NCI-H82 treated with DMSO at 0.1 percent for 48 hours (cell line): Measurements from ENCODE around the gene KLHL10.
"Not testable (repeated sequence)": the region's sequence is repeated elsewhere in the genome, so short reads cannot be mapped to it uniquely, and the experiment has no call there.

Experiments used
- DNase-seq: peaks from one replicate; lab custom pipeline; 2025; ENCODE audit not compliant: unreplicated experiment; lab: John Stamatoyannopoulos, UW

KLHL10 gene

DNA sequence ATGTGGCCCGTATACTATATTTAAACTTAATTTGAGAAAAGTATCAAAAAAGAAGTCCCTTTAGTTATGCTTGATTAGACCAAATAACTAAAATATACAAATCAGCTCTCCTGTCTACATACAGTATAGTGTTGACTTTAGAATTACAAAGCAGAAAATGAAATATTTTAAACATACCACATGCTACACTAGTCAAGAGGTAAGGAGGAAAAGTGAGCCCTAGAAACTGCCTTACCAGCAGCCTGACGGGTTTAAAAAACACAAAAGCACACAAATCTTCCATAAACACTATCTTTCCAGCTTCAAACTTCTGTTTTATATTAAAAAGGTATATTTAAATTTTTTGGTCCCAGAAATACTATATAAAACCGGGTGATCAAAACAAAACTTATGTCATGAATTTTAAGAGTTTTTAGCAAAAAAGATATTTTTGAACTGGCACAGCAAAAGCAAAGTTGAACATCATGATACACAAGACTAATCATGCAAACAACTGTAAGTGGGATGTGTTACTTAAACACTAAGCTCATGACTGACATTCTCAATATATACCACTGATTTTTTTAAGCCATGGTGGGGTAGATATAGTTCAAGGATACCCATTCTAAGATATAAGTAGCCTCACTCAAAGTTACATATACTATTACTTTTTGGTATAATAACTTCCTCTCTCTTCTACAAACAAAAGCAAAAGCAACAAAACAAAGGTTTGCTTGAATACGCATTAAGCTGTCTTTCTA, 11.8 kb downstream of the KLHL10 start:
- no peak for DNase-seq

DNA sequence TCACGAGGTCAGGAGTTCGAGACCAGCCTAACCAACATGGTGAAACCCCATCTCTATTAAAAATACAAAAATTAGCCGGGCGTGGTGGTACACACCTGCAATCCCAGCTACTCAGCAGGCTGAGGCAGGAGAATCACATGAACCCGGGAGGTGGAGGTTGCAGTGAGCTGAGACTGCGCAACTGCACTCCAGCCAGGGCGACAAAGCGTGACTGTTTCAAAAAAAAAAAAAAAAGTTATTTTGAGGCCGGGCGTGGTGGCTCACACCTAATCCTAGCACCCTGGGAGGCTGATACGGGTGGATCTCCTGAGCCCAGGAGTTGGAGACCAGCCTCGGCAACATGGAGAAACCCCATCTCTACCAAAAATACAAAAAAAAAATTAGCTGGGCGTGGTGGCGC, 13.8 kb downstream of the KLHL10 start:
- not testable (repeated sequence) for DNase-seq

DNA sequence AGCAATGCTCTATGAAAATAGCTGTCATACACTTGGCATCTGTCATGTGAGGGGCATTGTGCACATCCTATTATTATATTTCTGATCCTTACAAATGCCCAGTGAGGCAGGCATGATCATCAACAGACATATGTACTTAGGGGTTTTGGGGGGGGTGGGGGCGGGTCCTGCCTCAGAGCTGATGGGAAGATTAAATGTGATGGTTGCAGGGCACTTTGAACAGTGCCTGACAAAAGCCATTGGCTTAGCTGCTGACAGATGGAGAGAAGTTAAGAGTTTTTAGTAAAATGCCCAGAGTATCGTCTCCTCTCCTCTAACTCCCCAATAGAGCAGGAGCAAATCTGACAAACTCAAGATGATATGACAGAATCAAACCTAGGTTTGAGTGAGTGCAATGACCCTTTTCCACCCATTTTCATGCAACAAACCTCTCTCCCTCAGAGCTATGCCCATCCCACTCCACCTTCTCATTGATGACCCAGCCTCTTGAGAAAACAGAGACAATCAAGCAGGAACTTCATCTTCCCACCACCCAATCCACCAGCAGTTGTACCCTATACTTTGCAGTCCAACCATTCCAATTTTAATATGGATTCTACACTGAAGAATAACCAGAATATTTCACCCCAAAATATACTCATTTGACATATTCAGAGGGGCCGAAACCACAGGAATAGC, 22.8 kb downstream of the KLHL10 start:
- DNase-seq: peak; percentile 65

DNA sequence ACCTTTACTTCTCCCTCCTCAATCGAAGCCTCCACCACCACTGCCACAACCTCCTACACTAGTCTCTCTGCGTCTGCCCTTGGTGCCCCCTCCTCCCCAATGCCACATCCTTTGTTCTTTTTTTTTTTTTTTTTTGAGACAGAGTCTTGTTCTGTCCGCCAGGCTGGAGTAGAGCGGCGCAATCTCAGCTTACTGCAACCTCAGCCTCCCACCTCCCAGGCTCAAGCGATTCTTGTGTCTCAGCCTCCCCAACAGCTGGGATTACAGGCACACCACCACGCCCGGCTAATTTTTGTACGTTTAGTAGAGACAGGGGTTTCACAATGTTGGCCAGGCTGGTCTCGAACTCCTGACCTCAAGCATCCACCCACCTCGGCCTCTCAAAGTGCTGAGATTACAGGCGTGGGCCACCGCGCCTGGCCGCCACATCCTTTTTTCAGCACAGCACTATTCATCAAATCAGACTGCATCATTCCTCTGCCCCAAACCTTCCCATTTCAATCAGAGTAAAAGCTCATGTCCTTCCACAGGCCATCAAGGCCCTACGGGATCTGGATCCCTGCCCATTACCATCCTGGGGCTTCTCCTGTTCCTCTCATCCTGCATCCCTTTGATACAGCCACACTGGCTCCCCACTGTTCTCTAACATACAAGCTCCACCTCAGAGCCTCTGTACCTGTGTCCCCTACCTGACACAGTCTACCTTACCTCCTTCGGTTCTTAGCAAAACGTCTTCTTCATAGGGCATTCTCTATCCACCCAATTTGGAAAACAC, 25.6 kb downstream of the KLHL10 start:
- DNase-seq: no peak

DNA sequence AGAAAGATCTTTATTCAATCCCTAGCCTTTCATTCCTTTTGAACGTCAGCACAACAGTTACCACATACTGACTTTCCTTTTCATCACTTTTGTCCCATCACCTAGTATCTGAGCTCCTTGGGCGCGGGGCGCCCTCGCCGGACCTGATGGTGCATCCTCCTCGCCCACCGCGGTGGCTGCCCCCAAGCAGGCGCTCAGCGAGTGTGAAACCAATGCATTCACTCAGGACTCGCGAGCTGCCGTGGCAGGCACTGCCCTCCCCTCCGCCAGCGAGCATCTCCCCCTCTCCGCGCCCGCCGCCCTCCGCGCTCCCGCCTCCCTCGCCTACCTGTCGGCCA, 26.8 kb downstream of the KLHL10 start:
- no peak for DNase-seq

DNA sequence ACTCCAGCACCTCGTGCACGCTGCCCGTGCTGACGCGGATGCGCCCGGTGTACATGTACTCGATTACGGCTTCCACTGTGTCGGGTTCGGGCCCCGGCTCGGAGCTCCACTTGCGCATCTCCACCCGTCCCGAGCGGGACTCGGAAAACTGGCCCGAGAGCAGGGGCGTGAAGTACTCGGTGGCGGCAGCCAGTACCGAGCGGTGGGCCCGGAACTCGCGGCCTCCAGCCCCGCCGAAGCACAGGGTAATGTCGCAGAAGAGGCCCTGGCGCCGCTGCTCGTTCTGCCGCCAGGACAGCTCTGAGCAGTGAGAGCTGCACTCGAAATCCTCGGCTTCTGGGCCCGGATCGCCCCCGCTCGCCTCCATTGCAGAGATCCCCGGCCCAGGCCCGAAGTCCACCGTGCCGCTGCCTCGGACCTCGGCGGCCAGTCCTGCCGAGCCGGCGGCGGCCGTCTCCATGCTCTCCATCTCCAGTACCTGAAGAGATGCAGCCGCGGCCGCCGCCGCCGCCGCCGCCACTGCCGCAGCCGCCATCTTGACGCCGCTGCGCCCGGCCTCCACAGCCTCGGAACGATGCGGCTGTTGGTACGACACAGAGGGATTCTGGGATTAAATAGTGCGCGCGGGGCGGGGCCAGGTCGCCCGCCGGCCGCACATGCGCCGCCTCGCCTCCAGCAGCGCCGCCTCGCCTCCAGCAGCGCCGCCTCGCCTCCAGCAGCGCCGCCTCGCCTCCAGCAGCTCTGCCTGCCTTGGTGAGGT, 27.4 kb downstream of the KLHL10 start, which contains the start of gene KLHL11:
TSS of gene KLHL11 (minus strand) at position 588 of the 760 bp plus-strand sequence. CDS start at position 535, 53 bp downstream.
- DNase-seq: peak; percentile 81

DNA sequence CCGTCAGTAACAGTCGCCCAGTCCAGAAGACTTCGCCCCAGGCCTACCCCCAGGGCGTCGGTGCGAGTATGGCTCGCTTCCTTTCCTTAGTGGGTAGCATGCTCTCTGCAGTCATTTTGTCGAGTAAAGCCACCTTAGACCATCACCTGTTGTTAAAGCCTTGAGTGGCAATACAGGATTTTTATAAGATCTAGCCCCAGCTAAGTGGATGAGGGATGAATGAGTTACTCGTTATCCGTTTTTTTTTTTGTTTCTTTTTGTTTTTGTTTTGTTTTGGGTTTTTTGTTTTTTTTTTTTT, 27.9 kb downstream of the KLHL10 start:
- DNase-seq: no peak

DNA sequence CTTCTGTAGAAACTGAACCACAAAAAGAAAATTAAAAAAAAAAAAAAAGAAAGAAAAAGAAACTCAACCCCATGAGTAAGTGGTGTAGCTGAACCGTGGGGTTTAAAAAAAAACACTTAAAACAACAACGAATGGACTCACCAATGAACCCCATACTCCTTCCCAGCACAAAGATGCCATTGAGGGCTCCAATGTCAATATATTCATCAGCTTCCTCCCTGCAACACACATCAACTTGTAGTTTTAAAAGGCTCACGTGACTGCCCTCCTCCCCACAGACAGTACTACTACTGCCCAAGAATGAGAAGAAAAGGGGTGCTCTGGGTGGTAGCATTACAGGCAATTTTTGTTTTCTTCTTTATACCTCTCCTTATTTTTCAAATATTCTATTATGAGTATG, 30.9 kb downstream of the KLHL10 start:
- DNase-seq: no peak

DNA sequence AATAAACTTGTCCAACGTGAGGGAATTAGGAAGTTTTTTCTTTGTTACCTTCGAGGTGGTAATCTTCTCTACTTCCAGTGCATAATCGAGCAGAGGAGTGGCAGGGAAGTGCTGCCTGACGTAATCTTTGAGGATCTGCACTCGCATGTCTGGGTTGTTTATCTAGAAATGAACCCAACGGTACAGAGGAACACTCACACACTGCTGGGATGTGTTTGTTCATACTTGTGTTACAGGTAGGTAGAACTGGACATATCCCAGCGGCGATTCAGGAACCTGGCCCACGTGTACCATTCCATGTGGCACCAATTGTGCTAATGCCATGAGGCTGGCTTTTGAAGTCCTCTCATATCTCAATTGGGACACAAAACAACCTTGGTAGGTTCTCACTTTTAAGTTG, 31.8 kb downstream of the KLHL10 start:
- DNase-seq: no peak

DNA sequence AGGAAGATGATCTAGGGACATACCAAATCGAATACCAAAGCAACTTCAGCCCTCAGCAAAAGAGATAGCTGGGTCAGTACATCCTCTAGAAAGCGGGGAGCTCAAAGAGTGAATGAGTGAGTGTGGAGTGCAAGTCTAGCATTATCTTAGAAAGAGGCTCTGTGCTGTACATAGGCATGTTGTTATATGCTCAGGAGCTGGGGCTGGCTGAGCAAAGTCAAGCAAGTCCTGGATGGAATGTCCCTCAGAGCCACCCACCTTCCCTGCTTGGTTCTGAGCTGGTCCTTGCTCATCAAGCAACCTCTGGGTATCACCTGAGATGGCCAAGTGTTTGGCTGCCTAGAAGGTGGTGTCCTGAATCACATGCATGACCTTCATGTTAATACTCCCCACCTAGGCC, 32.5 kb downstream of the KLHL10 start:
- no peak for DNase-seq

DNA sequence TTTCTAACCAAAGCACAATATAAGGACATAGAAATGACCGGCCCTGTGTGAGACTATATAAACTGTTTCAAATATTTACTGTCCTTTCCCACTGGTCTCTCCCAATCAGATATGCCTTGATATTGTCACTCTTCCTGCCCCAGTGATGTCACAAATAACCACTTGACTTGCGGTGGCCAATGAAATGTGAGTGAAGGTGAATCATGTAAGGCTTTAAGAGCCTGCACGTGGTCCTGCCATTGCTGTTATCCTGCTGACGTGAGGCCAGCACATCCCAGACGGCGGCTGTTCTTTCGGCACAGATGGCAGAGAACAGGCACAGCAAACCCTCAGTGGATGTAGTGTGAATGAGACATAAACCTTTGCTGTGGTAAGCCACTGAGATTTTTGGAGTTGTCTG, 33.0 kb downstream of the KLHL10 start:
- no peak for DNase-seq

DNA sequence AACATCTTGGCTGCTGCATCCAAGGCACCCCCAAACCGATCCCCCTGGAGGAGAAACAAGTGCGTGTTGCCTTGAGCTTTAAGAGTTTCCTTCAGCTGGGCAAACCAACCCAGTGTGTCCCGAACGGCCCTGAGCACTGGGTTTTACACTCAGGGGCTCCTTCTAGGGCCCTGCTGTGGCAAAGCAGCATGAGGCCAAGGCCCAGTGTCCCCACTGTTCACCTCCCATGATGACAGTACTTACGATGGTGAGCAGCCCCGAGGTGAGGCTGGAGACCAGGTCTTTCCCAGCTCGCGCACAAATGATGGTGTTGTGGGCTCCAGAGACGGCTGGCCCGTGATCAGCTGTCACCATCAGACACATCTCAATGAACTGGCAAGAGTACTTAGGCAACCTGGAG, 34.2 kb downstream of the KLHL10 start:
- DNase-seq: no peak

DNA sequence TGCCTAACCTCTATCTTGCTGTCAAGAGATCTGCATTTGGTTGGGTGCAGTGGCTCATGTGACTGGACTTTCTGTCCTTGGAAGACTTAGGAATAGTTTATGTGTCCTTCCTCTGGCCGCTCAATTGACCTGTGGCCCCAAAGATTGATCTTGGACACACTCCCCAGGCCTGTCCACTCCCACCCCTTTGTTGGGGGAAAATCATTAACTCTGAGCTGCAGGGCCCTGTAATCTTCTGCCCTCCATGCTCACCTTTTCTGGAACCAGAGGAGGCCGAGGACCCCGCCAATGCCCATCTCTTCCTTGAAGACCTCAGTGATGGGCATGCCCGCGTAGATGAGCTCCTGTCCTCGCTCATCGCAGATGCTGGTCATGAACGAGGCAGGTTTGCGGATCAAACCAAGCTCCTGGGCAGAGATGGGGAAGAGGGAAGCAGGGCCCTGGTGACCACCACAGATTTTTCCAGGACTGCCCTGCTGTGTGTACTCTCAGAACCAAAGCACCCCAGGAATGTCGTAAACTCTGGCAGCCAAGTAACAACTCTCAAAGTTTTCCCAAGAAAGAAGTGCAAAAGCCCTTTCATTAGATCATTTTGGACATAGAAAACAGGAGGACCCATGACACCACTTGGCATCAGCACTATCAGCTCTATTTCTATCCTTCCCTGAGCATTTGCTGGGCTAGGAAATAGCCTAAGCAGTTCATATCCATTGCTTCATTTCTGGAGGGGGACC, 36.1 kb downstream of the KLHL10 start:
- no peak for DNase-seq

DNA sequence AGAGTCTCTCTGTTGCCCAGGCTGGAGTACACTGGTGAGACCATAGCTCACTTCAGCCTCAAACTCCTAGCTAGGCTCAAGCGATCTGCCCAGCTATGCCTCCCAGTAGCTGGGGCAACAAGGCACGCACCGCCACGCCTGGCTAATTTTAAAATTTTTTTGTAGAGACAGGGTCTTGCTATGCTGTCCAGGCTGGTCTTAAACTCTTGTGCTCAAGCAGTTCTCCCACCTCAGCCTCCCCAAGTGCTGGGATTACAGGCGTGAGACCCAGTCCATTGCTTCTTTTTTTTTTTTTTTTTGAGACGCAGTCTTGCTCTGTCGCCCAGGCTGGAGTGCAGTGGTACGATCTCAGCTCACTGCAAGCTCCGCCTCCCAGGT, 36.7 kb downstream of the KLHL10 start:
- DNase-seq: not testable (repeated sequence)

DNA sequence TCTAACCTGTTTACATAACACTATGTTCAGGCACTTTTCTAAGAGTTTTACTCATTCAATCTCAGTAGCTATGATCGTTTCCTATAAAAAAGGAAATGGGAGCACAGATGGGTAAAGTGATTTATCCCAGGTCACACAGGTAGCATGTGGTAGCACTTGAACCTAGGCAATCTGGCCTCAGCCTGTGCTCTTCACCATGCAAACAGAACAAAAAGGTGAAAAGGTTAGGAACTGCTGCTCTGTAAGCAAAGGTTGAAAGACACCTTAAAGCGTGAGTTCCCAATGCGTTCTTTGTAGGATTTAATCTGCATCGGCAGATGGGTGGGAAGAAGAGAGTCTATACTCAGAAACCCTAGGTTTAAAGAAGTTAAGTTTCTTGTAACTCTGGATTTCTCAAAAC, 42.5 kb downstream of the KLHL10 start:
- DNase-seq: no peak

DNA sequence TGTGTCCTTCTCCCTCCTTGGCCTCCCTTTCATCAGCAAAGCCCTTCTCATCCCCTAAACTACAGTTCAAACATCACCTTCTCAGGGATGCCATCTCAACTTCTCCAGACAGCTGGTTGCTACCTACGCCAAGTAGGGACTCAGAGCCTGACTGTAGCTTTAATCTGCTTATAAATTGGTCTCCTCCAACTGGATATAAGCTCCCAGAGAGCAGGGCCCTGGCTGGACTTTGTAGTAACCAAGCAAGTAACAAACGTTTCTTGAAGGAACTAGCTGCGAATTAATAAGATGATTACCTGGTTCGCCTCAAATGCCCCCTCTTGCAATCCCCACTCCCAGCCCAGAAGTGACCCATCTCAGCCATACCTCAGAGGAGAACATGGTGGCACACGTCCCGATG, 45.1 kb downstream of the KLHL10 start:
- DNase-seq: peak; percentile 28

DNA sequence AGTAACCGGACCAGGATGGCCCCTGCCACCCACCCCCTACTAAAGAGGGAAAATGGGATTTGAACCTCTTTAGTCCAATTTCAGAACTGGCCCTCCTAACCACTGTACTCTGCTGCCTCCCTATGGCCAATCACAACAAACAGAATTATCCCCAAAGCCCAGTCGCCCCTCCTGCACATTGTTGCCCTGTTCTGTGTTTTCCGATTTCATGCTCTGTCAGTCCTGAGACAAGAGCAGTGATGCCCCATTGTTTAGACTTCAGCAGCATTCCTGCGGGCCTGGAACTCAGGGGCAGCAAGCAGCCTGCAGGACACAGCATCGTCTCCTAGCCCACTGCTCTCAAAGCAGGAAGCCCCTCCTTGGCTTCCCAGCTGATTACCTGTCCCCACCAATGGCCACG, 48.1 kb downstream of the KLHL10 start:
- no peak for DNase-seq

DNA sequence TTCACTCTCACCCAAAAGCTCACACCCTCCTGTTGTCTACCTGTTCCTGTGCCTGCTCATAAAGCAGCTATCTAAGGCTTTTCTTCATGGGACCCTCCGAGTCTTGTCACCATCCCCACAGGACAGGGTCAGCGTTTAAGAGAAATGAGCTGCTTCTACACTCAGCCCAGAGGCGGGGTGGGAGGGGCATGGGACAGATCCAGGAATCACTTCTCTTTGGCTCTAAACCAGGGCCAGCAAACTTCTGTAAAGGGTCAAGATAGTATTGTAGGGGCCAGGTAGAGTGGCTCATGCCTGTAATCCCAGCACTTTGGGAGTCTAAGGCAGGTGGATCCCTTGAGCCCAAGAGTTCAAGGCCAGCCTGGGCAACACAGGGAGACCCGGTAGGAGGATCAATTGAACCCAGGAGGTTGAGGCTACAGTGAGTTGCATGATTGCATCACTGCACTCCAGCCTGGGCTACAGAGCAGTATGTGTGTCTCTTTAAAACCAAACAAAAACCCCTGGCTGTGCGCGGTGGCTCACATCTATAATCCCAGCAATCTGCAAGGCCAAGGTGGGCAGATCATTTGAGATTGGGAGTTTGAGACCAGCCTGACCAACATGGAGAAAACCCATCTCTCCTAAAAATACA, 50.8 kb downstream of the KLHL10 start:
- no peak for DNase-seq

DNA sequence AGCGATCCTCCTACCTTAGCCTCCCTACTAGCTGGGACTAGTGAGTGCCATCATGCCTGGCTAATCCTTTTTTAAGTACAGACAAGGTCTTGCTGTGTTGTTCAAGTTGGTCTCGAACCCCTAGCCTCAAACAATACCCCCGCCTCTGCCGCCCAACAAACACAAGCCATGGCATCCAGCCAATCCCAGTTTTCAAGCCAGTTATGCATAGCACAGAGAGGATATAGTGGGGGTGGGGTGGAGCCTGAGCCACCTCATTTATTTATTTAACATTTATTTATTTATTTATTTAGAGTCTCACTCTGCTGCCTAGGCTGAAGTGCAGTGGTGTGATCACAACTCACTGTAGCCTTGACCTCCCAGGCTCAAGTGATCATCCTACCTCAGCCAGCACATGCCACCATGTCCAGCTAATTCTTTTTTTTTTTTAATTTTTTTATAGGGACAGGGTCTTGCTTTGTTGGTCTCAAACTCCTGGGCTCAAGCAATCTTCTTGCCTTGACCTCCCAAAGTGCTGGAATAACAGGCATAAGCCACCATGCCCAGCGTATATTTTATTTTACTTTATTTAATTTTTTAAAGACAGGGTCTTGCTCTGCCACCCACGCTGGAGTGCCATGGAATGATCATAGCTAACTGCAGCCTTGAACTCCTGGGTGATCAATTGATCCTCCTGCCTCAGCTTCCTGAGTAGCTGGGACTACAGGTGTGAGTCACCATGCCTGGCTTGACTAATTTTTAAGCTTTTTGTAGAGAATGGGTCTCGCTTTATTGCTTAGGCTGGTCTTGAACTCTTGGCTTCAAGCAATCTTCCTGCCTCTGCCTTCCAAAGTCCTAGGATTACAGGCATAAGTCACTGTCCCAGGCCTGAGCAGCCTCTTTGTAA, 53.8 kb downstream of the KLHL10 start:
- DNase-seq: no peak

DNA sequence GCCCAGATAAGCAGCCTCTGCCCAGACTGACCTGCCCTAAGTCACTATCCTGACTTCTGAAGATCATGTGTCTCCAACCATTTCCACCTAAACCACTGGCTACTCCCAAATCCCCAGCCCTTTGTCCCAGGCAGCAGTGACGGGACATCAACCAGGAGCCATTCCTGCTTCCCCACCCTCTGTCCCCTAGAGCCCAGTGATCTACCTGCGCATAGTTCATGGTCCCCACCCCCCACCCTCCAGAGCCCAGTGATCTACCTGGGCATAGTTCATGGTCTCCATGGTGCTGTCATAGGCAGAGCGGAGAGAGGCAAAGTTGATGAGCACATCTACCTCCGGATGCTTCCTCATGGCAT, 54.4 kb downstream of the KLHL10 start:
- no peak for DNase-seq
